ENCODE data around the gene ALG12. TPM values are rescaled to one million over a fixed set of nuclear protein-coding genes. Genes with fewer than 3 reads are reported as not detected.

ALG12 gene
- total and polyA plus RNA-seq, 9 donors = 3.5 to 19.2 (median 13.7) TPM

DNA sequence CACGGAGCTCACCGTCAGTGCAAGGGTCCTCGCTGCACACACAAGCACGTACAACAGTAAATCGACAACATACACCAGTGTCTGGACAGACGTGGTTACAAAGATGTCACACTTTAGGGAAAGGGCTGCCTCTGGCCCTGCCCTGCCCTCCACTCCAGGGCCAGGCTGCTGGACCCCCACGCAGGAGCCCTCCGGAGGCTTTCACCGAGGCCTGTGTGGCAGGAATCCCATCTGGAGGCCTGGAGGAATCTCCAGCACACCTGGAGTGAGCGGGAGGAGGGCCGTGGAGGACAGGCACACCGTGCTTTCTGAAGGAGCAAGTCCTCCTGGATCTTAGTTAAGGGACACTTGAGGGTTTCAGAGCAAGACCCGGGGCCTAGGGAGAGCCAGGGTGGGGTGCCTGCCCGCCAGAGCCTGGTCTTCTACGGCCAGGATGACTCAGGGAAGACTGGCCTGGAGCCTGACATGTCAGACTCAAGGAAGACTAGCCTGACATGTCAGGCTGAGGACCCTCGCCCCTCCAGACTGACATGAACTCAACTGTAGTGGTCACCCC is 40.2 kb upstream of the ALG12 start:
- Histone ChIP-seq H3K27me3 (no peaks in the 10 kb centered on the region), H3K27ac (no peak overlapping the region), H3K36me3 (no peaks in the 10 kb centered on the region), H3K4me1 (ENCODE audit: insufficient read depth) (peaks cover 7% of the 10 kb centered on the region), H3K4me3 (no peak overlapping the region), H3K9me3 (no peaks in the 10 kb centered on the region)
- peak in 3 of 5 donors; percentile 27 to 35 (median 29) for DNase-seq
- intact Hi-C loops (cut with DNase I) = loop anchor here in 1 of 4 donors (10.0 kb wide), 1 partner anchor 236 kb away; no protein-coding TSS in a partner anchor
- WGBS, 3 donors = 87 to 89% (median 87%) methylated on average over 16 of the region's 16 CpGs
- TF ChIP-seq, protein P1, sequence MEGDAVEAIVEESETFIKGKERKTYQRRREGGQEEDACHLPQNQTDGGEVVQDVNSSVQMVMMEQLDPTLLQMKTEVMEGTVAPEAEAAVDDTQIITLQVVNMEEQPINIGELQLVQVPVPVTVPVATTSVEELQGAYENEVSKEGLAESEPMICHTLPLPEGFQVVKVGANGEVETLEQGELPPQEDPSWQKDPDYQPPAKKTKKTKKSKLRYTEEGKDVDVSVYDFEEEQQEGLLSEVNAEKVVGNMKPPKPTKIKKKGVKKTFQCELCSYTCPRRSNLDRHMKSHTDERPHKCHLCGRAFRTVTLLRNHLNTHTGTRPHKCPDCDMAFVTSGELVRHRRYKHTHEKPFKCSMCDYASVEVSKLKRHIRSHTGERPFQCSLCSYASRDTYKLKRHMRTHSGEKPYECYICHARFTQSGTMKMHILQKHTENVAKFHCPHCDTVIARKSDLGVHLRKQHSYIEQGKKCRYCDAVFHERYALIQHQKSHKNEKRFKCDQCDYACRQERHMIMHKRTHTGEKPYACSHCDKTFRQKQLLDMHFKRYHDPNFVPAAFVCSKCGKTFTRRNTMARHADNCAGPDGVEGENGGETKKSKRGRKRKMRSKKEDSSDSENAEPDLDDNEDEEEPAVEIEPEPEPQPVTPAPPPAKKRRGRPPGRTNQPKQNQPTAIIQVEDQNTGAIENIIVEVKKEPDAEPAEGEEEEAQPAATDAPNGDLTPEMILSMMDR (IDR thresholded peaks at IDR 0.05) = no peak
- TF ChIP-seq POLR2A (IDR thresholded peaks at IDR 0.05) = no peak
- TF ChIP-seq EP300 (IDR thresholded peaks at IDR 0.05) = no peak

DNA sequence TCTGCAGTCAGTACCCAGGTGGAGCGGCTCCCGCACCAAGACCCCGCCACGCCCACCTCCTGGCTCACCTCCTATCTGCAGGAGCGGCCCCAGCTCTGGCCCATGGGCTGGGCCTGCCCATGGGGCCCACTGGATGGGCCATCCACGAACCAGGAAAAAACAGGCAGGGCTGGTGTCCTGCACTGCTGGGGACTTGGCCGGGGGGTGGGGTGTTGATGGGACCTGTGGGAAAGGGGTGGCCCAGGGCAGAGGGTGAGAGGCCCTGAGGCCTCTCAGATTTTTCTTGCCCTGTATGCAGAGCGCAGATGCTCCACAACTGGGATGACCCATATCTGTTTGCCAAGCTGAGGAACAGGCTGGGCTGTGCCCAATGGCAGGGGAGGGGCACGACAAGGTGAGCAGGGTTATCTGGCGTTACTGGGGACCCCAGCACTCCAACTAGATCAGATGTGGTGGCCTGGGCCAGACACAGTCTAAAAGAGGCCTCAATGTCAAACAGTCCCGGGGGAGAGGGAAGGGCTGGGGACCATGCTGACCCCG is 39.7 kb upstream of the ALG12 start:
- Histone ChIP-seq H3K4me1 (ENCODE audit: insufficient read depth) (peaks cover 5% of the 10 kb centered on the region), H3K36me3 (no peaks in the 10 kb centered on the region), H3K27me3 (no peaks in the 10 kb centered on the region), H3K27ac (no peak overlapping the region), H3K4me3 (no peak overlapping the region), H3K9me3 (no peaks in the 10 kb centered on the region)
- no peak for TF ChIP-seq EP300 (IDR thresholded peaks at IDR 0.05)
- TF ChIP-seq, protein P1 (IDR thresholded peaks at IDR 0.05) = no peak
- TF ChIP-seq POLR2A (IDR thresholded peaks at IDR 0.05) = no peak
- 90 to 94% (median 93%) methylated on average over 12 of the region's 12 CpGs for WGBS, 3 donors
- peak in 3 of 5 donors; percentile 25 to 41 (median 36) for DNase-seq
- intact Hi-C loops (cut with DNase I) = loop anchor here in 1 of 4 donors (10.0 kb wide), 1 partner anchor 237 kb away; no protein-coding TSS in a partner anchor

DNA sequence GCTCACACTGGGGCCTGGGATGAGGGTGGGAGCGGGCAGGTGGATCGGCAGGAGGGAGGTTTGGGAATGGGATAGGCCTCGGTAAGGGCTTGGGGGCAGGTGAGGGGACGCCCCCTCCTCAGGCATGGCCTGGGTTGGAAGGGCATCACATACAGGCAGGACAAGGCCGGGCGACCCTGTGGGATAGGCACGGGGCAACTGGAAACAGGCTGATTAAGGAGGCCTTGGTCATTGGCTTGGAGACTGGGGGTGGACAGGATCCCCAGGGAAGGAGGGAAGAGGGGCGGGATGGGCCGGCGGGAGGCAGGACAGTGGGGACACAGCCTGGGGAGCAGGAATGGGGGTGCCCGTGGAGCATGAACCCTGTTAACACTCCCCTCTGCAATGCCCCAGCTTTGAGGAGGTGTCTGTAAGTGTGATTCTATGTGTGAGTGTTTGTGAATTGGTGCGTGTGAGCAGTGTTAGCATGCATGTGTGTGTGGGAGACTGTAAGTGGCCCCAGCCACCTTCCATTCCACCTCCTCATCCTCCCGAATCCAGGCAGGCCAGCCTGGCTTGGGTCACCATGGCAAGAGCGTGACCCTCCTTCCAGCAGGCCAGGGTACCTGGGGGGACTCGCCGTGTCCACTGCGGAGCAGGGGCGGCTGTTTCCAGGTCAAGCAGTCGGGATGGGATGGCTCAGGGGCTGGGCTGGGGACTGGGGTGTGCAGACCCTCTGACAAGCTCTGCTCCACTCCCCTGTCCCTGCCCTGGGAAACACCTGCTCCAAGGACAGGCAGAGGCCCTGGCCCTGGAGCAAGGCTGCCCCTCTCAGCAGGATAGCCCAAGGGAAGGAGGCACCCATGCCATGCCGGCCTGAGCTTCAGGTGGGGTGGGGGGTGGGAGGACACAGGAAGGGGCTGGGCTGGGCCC is 38.9 kb upstream of the ALG12 start:
- H3K4me1 ChIP-seq (ENCODE audit: insufficient read depth) = peaks cover 4% of the 10 kb centered on the region
- H3K27ac ChIP-seq = no peak overlapping the region
- intact Hi-C loops (cut with DNase I) = loop anchor here in 1 of 4 donors (10.0 kb wide), 1 partner anchor 238 kb away; no protein-coding TSS in a partner anchor
- H3K4me3 ChIP-seq = no peak overlapping the region
- DNase-seq = peak in 3 of 5 donors; percentile 11 to 36 (median 28)
- H3K27me3 ChIP-seq = no peaks in the 10 kb centered on the region
- H3K36me3 ChIP-seq = no peaks in the 10 kb centered on the region
- no peaks in the 10 kb centered on the region for H3K9me3 ChIP-seq
- WGBS, 3 donors = 87 to 94% (median 90%) methylated on average over 15 to 20 of the region's 20 CpGs
- no peak for TF ChIP-seq POLR2A (IDR thresholded peaks at IDR 0.05)
- TF ChIP-seq, protein P1 (IDR thresholded peaks at IDR 0.05) = no peak
- TF ChIP-seq EP300 (IDR thresholded peaks at IDR 0.05) = no peak

DNA sequence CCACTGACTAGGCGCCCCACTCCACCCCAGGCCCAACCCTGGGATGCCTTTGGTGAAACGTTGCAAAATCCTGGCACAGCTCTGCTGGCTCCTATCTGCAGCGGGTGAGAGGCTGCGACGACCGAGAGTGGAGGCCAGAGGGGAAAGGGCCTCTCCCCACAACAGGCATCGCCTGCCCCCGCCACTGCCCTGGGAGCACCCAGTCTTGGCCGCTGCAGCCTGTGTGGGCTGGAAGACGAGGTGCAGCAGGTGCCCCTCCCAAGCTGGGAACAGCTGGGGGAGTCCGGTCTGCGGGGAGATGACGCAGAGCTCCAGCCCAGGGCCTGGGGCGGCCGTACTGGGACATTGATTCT is 38.2 kb upstream of the ALG12 start:
- Histone ChIP-seq H3K27me3 (no peaks in the 10 kb centered on the region), H3K4me3 (no peak overlapping the region), H3K9me3 (no peaks in the 10 kb centered on the region), H3K36me3 (no peaks in the 10 kb centered on the region), H3K4me1 (ENCODE audit: insufficient read depth) (peaks cover 6% of the 10 kb centered on the region), H3K27ac (no peak overlapping the region)
- TF ChIP-seq, protein P1 (IDR thresholded peaks at IDR 0.05) = no peak
- TF ChIP-seq POLR2A (IDR thresholded peaks at IDR 0.05) = no peak
- no peak for TF ChIP-seq EP300 (IDR thresholded peaks at IDR 0.05)
- 68 to 75% (median 68%) methylated on average over 14 to 15 of the region's 15 CpGs for WGBS, 3 donors
- peak in 3 of 5 donors; percentile 30 to 42 (median 38) for DNase-seq
- intact Hi-C loops (cut with DNase I) = loop anchor here in 1 of 4 donors (10.0 kb wide), 1 partner anchor 238 kb away; no protein-coding TSS in a partner anchor

Measured in ovary (tissue), 9 donors.